GM21515 (cell line): Measurements from ENCODE around the gene EXOC5.

Experiments used
- ATAC-seq: cut with Tn5 transposase; IDR thresholded peaks from one replicate; pipeline ENCODE4 v1.9.1; 2021; ENCODE audit not compliant: unreplicated experiment

The EXOC5 gene

GRCh38 chr14:57268161-57269069 lies at the start of gene EXOC5, which contains the start of gene AP5M1:
TSS of gene EXOC5 (minus strand) at chr14:57268905. CDS start at chr14:57268648, 257 bp downstream.
TSS of gene AP5M1 (plus strand) at chr14:57268971. CDS start at chr14:57269315, 344 bp downstream.
- ATAC-seq: peak; percentile 90

GRCh38 chr14:57317248-57317833 lies 48.6 kb upstream of the EXOC5 start:
- peak; percentile 85 for ATAC-seq

- no peak for ATAC-seq
These were observed 45.8 kb upstream of the EXOC5 start for GRCh38 chr14:57314396-57315089.

GRCh38 chr14:57302883-57303282 lies 34.2 kb upstream of the EXOC5 start:
- no peak for ATAC-seq

- no peak for ATAC-seq
These were observed 30.8 kb upstream of the EXOC5 start for GRCh38 chr14:57299511-57299910.

GRCh38 chr14:57297852-57298251 lies 29.1 kb upstream of the EXOC5 start:
- no peak for ATAC-seq

- no peak for ATAC-seq
These were observed 26.5 kb upstream of the EXOC5 start for GRCh38 chr14:57295239-57295638.

GRCh38 chr14:57293866-57294837 lies 25.4 kb upstream of the EXOC5 start:
- ATAC-seq: no peak

GRCh38 chr14:57291692-57292647 lies 23.3 kb upstream of the EXOC5 start:
- no peak for ATAC-seq

GRCh38 chr14:57290751-57291150 lies 22.0 kb upstream of the EXOC5 start:
- no peak for ATAC-seq

- ATAC-seq: no peak
These were observed 19.0 kb upstream of the EXOC5 start for GRCh38 chr14:57287745-57288144.

GRCh38 chr14:57277062-57277461 lies 8.4 kb upstream of the EXOC5 start:
- ATAC-seq: no peak

- ATAC-seq: no peak
These were observed 6.4 kb upstream of the EXOC5 start for GRCh38 chr14:57275023-57275664.

GRCh38 chr14:57274551-57274950 lies 5.8 kb upstream of the EXOC5 start:
- ATAC-seq: no peak

GRCh38 chr14:57273236-57273635 lies 4.5 kb upstream of the EXOC5 start:
- no peak for ATAC-seq

GRCh38 chr14:57266065-57266464 lies 2.6 kb downstream of the EXOC5 start:
- ATAC-seq: no peak

GRCh38 chr14:57262117-57262516 lies 6.6 kb downstream of the EXOC5 start:
- ATAC-seq: no peak

- ATAC-seq: no peak
These were observed 7.1 kb downstream of the EXOC5 start for GRCh38 chr14:57261604-57262003.

GRCh38 chr14:57259672-57260071 lies 9.0 kb downstream of the EXOC5 start:
- ATAC-seq: no peak
